HEK293 (cell line): ENCODE results near the gene FRMD4A.

ENCODE experiments used
- CTCF ChIA-PET: fragments of 350-600 bp; formaldehyde crosslinking; extraction: SDS; loops from one replicate; lab custom pipeline; 2021; ENCODE audit warnings: antibody characterized with exemption; lab: Yijun Ruan, JAX
- POLR2A ChIA-PET: fragments of 300-600 bp; formaldehyde crosslinking; extraction: SDS; loops from one replicate; lab custom pipeline; 2020; ENCODE audit warnings: antibody characterized with exemption, inconsistent platforms; lab: Yijun Ruan, JAX
- H3K27ac ChIP-seq: fragments of 200-500 bp; sonication (Bioruptor generic); 2 replicates; pipeline ENCODE4 v1.5.1; 2014; ENCODE audit warnings: low read depth, low read length, control low read depth, inconsistent platforms; ENCODE audit errors: extremely low read depth
- H3K36me3 ChIP-seq, 2 experiments: fragments of 200-500 bp in 1 of 2; sonication (Bioruptor generic) in 1 of 2; 1 replicate in 1 of 2; 2 replicates in 1 of 2; pipeline ENCODE4 v1.5.1; 2014 to 2017; ENCODE audit warnings: inconsistent platforms in 2 of 2, low read length in 2 of 2; ENCODE audit not compliant: control insufficient read depth in 2 of 2, insufficient read depth in 1 of 2
- H3K4me1 ChIP-seq: fragments of 200-500 bp; sonication (Bioruptor generic); 2 replicates; pipeline ENCODE4 v1.5.1; 2014; ENCODE audit warnings: mild to moderate bottlenecking, low read length, inconsistent platforms; ENCODE audit not compliant: control insufficient read depth, insufficient read depth
- H3K4me3 ChIP-seq: 2 replicates; pipeline ENCODE4 v1.5.1; 2011; ENCODE audit warnings: low read depth, mild to moderate bottlenecking, control low read depth, low read length, moderate library complexity
- H3K9me3 ChIP-seq: fragments of 200-500 bp; sonication (Bioruptor generic); 2 replicates; pipeline ENCODE4 v1.5.1; 2014; ENCODE audit warnings: low read depth, low read length, inconsistent platforms; ENCODE audit not compliant: control insufficient read depth, insufficient read depth
- GFI1B ChIP-seq: fragments of 450-650 bp; formaldehyde crosslinking; IDR thresholded peaks from 2 replicates; pipeline ENCODE4 v1.5.1; 2016; ENCODE audit warnings: missing biosample characterization, missing genetic modification characterization
- ZBTB21 ChIP-seq: fragments of 450-650 bp; formaldehyde crosslinking; IDR thresholded peaks from 2 replicates; pipeline ENCODE4 v1.5.1; 2017; ENCODE audit warnings: missing biosample characterization, missing genetic modification characterization
- ZFP3 ChIP-seq: fragments of 450-650 bp; formaldehyde crosslinking; IDR thresholded peaks from 2 replicates; pipeline ENCODE4 v1.5.1; 2016; ENCODE audit warnings: low read depth, missing biosample characterization, missing genetic modification characterization
- ZFP69B ChIP-seq: fragments of 450-650 bp; formaldehyde crosslinking; IDR thresholded peaks from 2 replicates; pipeline ENCODE4 v1.5.1; 2016; ENCODE audit warnings: missing biosample characterization, missing genetic modification characterization
- ZNF211 ChIP-seq: fragments of 450-650 bp; formaldehyde crosslinking; IDR thresholded peaks from 2 replicates; pipeline ENCODE4 v1.5.1; 2016; ENCODE audit warnings: low read depth, missing biosample characterization, missing genetic modification characterization
- ZNF223 ChIP-seq: fragments of 450-650 bp; formaldehyde crosslinking; IDR thresholded peaks from 2 replicates; pipeline ENCODE4 v1.5.1; 2016; ENCODE audit warnings: missing biosample characterization, missing genetic modification characterization
- ZNF274 ChIP-seq, 2 experiments: fragments of 200-500 bp in 1 of 2; fragments of 450-650 bp in 1 of 2; sonication (Bioruptor generic) in 1 of 2; formaldehyde crosslinking in 1 of 2; IDR thresholded peaks; 2 replicates each; pipeline versions ENCODE4 v1.5.1 to v1.6.1; 2014 to 2016; ENCODE audit warnings: borderline replicate concordance in 1 of 2, inconsistent platforms in 1 of 2, low read length in 1 of 2, missing biosample characterization in 1 of 2, missing genetic modification characterization in 1 of 2
- ZNF394 ChIP-seq: fragments of 450-650 bp; formaldehyde crosslinking; IDR thresholded peaks from 2 replicates; pipeline ENCODE4 v1.5.1; 2016; ENCODE audit warnings: missing biosample characterization, missing genetic modification characterization, mild to moderate bottlenecking, moderate library complexity, borderline replicate concordance
- ZNF548 ChIP-seq: fragments of 450-650 bp; formaldehyde crosslinking; IDR thresholded peaks from 2 replicates; pipeline ENCODE4 v1.5.1; 2016; ENCODE audit warnings: missing biosample characterization, missing genetic modification characterization
- ZNF549 ChIP-seq: fragments of 450-650 bp; IDR thresholded peaks from 2 replicates; pipeline ENCODE4 v1.5.1; 2018; ENCODE audit warnings: missing biosample characterization, missing genetic modification characterization, mild to moderate bottlenecking, inconsistent platforms, moderate library complexity
- ZNF626 ChIP-seq: fragments of 450-650 bp; sonication (Bioruptor Pico); formaldehyde crosslinking; IDR thresholded peaks from 2 replicates; pipeline ENCODE4 v1.5.1; 2018; ENCODE audit warnings: missing biosample characterization, missing genetic modification characterization, inconsistent platforms
- ZNF670 ChIP-seq: fragments of 450-650 bp; formaldehyde crosslinking; IDR thresholded peaks from 2 replicates; pipeline ENCODE4 v1.5.1; 2016; ENCODE audit warnings: missing biosample characterization, missing genetic modification characterization, low read depth
- ZNF776 ChIP-seq: fragments of 450-650 bp; formaldehyde crosslinking; IDR thresholded peaks from 2 replicates; pipeline ENCODE4 v1.5.0; 2017; ENCODE audit warnings: missing biosample characterization, missing genetic modification characterization, borderline replicate concordance
- ZXDB ChIP-seq: fragments of 450-650 bp; formaldehyde crosslinking; IDR thresholded peaks from 2 replicates; pipeline ENCODE4 v1.5.1; 2016; ENCODE audit warnings: missing biosample characterization, missing genetic modification characterization
- TF ChIP-seq, protein P1 (sequence below): fragments of 450-650 bp; formaldehyde crosslinking; IDR thresholded peaks from 2 replicates; pipeline ENCODE4 v1.5.1; 2016; ENCODE audit warnings: missing biosample characterization, missing genetic modification characterization
- TF ChIP-seq, protein P2 (sequence below): fragments of 450-650 bp; formaldehyde crosslinking; IDR thresholded peaks from 2 replicates; pipeline ENCODE4 v1.5.1; 2016; ENCODE audit warnings: missing biosample characterization, missing genetic modification characterization
- TF ChIP-seq, protein P3 (sequence below): fragments of 450-650 bp; formaldehyde crosslinking; IDR thresholded peaks from 2 replicates; pipeline ENCODE4 v1.5.0; 2017; ENCODE audit warnings: missing biosample characterization, missing genetic modification characterization, borderline replicate concordance
- TF ChIP-seq, protein P4 (sequence below): fragments of 450-650 bp; formaldehyde crosslinking; IDR thresholded peaks from 2 replicates; pipeline ENCODE4 v1.5.1; 2016; ENCODE audit warnings: missing biosample characterization, missing genetic modification characterization
- TF ChIP-seq, protein P5 (sequence below): sonication (generic); formaldehyde crosslinking; IDR thresholded peaks from 2 replicates; pipeline ENCODE4 v1.8.1; 2022; ENCODE audit warnings: mild to moderate bottlenecking, moderate library complexity, missing genetic modification reagents

FRMD4A gene

DNA sequence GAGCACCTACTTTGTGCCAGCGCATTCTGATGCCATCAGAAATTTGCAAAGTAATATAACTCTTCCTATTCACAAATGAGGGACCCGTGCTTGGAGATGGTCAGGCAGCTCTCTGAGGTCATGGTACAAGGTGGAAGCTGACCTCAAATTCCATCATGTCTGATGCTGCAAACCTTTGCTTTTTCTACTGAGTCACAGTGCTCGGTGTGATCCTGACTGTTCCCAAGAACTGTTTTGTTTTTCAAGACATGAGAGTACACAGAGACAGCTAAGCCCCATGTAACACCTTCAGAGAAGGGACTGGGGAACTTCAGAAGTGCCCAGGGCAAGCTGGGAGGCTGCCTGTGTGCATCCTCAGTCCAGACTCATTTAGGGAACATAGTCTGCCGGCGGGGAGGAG lies 111.3 kb downstream of the FRMD4A start:
- ChIA-PET CTCF (interaction anchor here (0.6 kb wide), 1 partner anchor 669 kb away, joined by 3 read pairs; no protein-coding TSS in a partner anchor), POLR2A (interaction anchor here (0.6 kb wide), 1 partner anchor 43 kb away, joined by 3 read pairs; no protein-coding TSS in a partner anchor)
- no peaks in the 10 kb centered on the region for H3K9me3 ChIP-seq
- H3K4me3 ChIP-seq, result no peak overlapping the region
- H3K27ac ChIP-seq, result no peak overlapping the region
- no peaks in the 10 kb centered on the region for H3K4me1 ChIP-seq
- H3K36me3 ChIP-seq, result no peaks in the 10 kb centered on the region
- TF ChIP-seq ZNF776 (tag by site-specific recombination) (no peak), ZNF223 (no peak), ZNF274 (IDR thresholded peaks at IDR 0.05; ENCODE audit: low read length) (no peak), ZNF274 (tag by site-specific recombination; IDR thresholded peaks at IDR 0.05; ENCODE audit: borderline replicate concordance) (no peak), ZNF211 (tag by site-specific recombination) (no peak), GFI1B (tag by site-specific recombination) (no peak), ZXDB (tag by site-specific recombination) (no peak), ZFP3 (no peak), ZNF548 (tag by site-specific recombination) (no peak), ZFP69B (tag by site-specific recombination) (no peak), ZNF670 (tag by site-specific recombination) (no peak), ZNF549 (tag by site-specific recombination) (no peak), ZNF626 (tag by site-specific recombination) (no peak), ZNF394 (tag by site-specific recombination) (no peak), ZBTB21 (tag by site-specific recombination) (no peak)
- TF ChIP-seq, protein P1, sequence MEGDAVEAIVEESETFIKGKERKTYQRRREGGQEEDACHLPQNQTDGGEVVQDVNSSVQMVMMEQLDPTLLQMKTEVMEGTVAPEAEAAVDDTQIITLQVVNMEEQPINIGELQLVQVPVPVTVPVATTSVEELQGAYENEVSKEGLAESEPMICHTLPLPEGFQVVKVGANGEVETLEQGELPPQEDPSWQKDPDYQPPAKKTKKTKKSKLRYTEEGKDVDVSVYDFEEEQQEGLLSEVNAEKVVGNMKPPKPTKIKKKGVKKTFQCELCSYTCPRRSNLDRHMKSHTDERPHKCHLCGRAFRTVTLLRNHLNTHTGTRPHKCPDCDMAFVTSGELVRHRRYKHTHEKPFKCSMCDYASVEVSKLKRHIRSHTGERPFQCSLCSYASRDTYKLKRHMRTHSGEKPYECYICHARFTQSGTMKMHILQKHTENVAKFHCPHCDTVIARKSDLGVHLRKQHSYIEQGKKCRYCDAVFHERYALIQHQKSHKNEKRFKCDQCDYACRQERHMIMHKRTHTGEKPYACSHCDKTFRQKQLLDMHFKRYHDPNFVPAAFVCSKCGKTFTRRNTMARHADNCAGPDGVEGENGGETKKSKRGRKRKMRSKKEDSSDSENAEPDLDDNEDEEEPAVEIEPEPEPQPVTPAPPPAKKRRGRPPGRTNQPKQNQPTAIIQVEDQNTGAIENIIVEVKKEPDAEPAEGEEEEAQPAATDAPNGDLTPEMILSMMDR (tag by site-specific recombination), result no peak
- TF ChIP-seq, protein P2, sequence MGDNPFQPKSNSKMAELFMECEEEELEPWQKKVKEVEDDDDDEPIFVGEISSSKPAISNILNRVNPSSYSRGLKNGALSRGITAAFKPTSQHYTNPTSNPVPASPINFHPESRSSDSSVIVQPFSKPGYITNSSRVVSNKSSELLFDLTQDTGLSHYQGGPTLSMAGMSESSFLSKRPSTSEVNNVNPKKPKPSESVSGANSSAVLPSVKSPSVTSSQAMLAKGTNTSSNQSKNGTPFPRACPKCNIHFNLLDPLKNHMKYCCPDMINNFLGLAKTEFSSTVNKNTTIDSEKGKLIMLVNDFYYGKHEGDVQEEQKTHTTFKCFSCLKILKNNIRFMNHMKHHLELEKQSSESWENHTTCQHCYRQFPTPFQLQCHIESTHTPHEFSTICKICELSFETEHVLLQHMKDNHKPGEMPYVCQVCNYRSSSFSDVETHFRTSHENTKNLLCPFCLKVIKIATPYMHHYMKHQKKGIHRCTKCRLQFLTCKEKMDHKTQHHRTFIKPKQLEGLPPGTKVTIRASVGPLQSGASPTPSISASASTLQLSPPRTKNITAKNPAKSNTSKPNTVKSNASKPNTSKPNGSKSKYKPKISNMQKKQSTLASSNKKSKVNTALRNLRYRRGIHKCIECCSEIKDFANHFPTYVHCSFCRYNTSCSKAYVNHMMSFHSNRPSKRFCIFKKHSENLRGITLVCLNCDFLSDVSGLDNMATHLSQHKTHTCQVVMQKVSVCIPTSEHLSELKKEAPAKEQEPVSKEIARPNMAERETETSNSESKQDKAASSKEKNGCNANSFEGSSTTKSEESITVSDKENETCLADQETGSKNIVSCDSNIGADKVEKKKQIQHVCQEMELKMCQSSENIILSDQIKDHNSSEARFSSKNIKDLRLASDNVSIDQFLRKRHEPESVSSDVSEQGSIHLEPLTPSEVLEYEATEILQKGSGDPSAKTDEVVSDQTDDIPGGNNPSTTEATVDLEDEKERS (tag by site-specific recombination), result no peak
- TF ChIP-seq, protein P3, sequence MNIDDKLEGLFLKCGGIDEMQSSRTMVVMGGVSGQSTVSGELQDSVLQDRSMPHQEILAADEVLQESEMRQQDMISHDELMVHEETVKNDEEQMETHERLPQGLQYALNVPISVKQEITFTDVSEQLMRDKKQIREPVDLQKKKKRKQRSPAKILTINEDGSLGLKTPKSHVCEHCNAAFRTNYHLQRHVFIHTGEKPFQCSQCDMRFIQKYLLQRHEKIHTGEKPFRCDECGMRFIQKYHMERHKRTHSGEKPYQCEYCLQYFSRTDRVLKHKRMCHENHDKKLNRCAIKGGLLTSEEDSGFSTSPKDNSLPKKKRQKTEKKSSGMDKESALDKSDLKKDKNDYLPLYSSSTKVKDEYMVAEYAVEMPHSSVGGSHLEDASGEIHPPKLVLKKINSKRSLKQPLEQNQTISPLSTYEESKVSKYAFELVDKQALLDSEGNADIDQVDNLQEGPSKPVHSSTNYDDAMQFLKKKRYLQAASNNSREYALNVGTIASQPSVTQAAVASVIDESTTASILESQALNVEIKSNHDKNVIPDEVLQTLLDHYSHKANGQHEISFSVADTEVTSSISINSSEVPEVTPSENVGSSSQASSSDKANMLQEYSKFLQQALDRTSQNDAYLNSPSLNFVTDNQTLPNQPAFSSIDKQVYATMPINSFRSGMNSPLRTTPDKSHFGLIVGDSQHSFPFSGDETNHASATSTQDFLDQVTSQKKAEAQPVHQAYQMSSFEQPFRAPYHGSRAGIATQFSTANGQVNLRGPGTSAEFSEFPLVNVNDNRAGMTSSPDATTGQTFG (tag by site-specific recombination), result no peak
- TF ChIP-seq, protein P4, sequence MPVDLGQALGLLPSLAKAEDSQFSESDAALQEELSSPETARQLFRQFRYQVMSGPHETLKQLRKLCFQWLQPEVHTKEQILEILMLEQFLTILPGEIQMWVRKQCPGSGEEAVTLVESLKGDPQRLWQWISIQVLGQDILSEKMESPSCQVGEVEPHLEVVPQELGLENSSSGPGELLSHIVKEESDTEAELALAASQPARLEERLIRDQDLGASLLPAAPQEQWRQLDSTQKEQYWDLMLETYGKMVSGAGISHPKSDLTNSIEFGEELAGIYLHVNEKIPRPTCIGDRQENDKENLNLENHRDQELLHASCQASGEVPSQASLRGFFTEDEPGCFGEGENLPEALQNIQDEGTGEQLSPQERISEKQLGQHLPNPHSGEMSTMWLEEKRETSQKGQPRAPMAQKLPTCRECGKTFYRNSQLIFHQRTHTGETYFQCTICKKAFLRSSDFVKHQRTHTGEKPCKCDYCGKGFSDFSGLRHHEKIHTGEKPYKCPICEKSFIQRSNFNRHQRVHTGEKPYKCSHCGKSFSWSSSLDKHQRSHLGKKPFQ (tag by site-specific recombination), result no peak
- TF ChIP-seq, protein P5, sequence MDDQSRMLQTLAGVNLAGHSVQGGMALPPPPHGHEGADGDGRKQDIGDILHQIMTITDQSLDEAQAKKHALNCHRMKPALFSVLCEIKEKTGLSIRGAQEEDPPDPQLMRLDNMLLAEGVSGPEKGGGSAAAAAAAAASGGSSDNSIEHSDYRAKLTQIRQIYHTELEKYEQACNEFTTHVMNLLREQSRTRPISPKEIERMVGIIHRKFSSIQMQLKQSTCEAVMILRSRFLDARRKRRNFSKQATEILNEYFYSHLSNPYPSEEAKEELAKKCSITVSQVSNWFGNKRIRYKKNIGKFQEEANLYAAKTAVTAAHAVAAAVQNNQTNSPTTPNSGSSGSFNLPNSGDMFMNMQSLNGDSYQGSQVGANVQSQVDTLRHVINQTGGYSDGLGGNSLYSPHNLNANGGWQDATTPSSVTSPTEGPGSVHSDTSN (CRISPR knock-in tag), result no peak
- TF ChIP-seq, all 188 proteins: peak for 0
